T-helper 2 cell treated with Interferon-gamma antibody and Interleukin-4, amounts not matched to agents 100 ng/mL and 5 ng/mL, for 36 hours (primary cell): ENCODE data around the gene DGAT2. TPM values are rescaled to one million over a fixed set of nuclear protein-coding genes. Genes with fewer than 3 reads are reported as not detected.

ENCODE experiments used
- intact Hi-C: fragments of 100-400 bp; cut with micrococcal nuclease; formaldehyde crosslinking; loops from one replicate; pipeline ENCODE4 v1.15.1; 2023
- total RNA-seq: library from RNA; stranded (reverse); gene quantifications from 2 replicates; pipeline ENCODE4 v1.2.3, GENCODE V29; 2022

The DGAT2 gene
- total RNA-seq, 1 donor from 2014 or later = 1.9 TPM

- intact Hi-C loops = no loop called here
These were observed 29.2 kb downstream of the DGAT2 start for GRCh38 chr11:75797792-75798191.

GRCh38 chr11:75800136-75800675 lies 31.6 kb downstream of the DGAT2 start:
- intact Hi-C loops = loop anchor here (5.0 to 10.0 kb wide), 4 partner anchors 33 to 517 kb away; partner anchors contain the start of gene DGAT2

DNA sequence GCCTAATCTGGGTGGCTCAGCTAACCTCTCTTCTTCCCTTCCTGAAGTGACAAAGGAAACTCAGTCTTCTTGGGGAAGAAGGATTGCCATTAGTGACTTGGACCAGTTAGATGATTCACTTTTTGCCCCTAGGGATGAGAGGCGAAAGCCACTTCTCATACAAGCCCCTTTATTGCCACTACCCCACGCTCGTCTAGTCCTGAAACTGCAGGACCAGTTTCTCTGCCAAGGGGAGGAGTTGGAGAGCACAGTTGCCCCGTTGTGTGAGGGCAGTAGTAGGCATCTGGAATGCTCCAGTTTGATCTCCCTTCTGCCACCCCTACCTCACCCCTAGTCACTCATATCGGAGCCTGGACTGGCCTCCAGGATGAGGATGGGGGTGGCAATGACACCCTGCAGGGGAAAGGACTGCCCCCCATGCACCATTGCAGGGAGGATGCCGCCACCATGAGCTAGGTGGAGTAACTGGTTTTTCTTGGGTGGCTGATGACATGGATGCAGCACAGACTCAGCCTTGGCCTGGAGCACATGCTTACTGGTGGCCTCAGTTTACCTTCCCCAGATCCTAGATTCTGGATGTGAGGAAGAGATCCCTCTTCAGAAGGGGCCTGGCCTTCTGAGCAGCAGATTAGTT lies 32.3 kb downstream of the DGAT2 start:
- intact Hi-C loops = loop anchor here (5.0 to 10.0 kb wide), 4 partner anchors 34 to 516 kb away; partner anchors contain the start of gene DGAT2

- intact Hi-C loops = loop anchor here (5.0 to 10.0 kb wide), 4 partner anchors 34 to 516 kb away; partner anchors contain the start of gene DGAT2
These were observed 32.9 kb downstream of the DGAT2 start for GRCh38 chr11:75801362-75802020.

GRCh38 chr11:75802021-75802912 lies 33.7 kb downstream of the DGAT2 start:
- intact Hi-C loops = loop anchor here (5.0 to 10.0 kb wide), 4 partner anchors 35 to 515 kb away; partner anchors contain the start of gene DGAT2

- intact Hi-C loops = loop anchor here (1.0 to 10.0 kb wide), 6 partner anchors 11 to 514 kb away; partner anchors contain the start of gene DGAT2
These were observed 34.6 kb downstream of the DGAT2 start for GRCh38 chr11:75802913-75803820.

DNA sequence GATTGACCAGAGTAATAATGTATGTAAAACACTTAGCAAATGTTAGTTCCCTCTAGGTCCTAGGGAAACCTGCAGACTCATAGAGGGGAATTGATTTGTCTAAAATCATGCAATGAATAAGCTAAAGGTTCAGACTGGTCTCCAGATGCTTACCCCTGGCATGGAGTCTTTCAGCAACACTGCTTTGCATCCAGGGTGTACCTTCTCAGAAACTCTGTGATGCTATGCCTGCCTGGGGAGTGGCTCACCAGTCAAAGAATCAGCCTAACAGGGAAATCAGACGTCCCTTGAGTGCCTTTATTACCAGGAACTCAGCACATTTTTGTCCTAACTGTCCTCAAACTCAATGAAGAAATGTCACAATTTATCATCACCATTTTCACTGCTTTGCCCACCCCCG lies 40.5 kb downstream of the DGAT2 start:
- intact Hi-C loops = loop anchor here (10.0 kb wide), 1 partner anchor 84 kb away; no protein-coding TSS in a partner anchor

GRCh38 chr11:75809991-75810390 lies 41.4 kb downstream of the DGAT2 start:
- intact Hi-C loops = loop anchor here (10.0 kb wide), 3 partner anchors 85 to 865 kb away; partner anchors contain the start of genes EMSY, SPCS2 and XRRA1

GRCh38 chr11:75810637-75811390 lies 42.2 kb downstream of the DGAT2 start:
- intact Hi-C loops = loop anchor here (10.0 kb wide), 2 partner anchors 634 to 866 kb away; partner anchors contain the start of genes EMSY, SPCS2 and XRRA1

DNA sequence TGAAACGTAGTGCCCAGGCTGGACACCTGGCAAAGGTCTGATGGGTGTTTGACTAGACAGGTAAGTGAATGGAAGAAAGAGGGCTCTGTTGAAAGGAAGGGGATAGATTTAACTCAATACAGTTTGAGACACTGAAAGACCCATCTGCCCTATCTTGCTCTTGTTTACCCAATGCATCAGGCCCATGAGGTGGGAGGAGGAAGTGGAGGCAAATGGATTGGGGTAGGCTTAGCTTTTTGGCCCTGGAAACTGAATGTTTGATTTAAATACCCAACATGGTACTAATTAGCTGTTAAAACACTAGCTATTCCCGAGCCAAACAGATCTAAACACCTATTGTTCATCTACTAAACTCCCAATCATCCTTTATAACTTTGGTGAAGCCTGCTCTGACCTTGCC lies 42.9 kb downstream of the DGAT2 start:
- intact Hi-C loops = loop anchor here (10.0 kb wide), 2 partner anchors 633 to 867 kb away; partner anchors contain the start of genes EMSY, SPCS2 and XRRA1

DNA sequence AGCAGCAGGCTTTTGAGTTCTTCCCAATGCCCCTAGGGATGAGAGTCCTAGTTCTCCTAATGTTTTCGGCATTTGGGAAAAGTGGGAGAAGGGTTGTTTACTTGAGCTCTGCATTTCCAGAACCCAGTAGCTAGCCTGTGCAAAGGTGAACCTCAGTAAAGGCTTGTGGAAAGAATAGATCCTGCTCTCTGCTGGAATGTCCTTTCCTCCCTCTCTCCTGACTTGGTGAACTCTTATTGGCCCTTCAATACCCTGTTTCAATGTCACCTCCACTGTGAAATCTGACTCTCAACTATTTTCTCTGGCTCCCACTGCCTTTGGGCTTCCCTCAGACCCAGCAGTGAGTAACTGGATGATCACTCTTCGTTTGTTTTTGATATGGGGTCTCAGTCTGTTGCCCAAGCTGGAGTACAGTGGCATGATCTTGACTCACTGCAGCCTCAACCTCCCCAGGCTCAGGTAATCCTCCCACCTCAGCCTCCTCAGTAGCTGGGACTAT lies 44.0 kb downstream of the DGAT2 start:
- intact Hi-C loops = loop anchor here (10.0 kb wide), 2 partner anchors 632 to 868 kb away; partner anchors contain the start of genes EMSY, SPCS2 and XRRA1

- intact Hi-C loops = loop anchor here (10.0 kb wide), 2 partner anchors 632 to 868 kb away; partner anchors contain the start of genes EMSY, SPCS2 and XRRA1
These were observed 44.5 kb downstream of the DGAT2 start for GRCh38 chr11:75813124-75813523.

DNA sequence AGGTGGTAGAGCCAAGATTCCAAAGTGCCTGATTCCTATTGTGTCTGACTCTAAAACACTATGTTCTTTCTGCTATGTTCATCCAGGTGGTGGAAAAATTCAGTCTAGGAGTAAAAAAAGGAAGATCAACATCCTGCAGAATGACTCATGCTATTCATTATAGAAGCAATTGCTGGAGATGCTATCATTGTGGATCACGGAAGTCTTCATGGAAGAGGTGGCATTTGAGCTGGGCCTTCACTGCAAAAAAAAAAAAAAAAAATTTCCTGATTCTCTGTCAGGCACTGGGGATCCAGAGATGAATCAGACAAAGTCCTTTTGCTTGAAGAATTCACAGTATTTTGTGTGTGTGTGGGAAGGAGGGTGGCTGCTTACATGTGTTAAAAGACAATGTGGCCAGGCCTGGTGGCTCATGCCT lies 45.1 kb downstream of the DGAT2 start:
- intact Hi-C loops = loop anchor here (1.0 to 10.0 kb wide), 6 partner anchors 10 to 869 kb away; partner anchors contain the start of genes DGAT2, EMSY, GVQW3 and SERPINH1

- intact Hi-C loops = loop anchor here (1.0 to 10.0 kb wide), 6 partner anchors 11 to 870 kb away; partner anchors contain the start of genes DGAT2, EMSY, GVQW3 and SERPINH1
These were observed 45.7 kb downstream of the DGAT2 start for GRCh38 chr11:75814363-75814676.

GRCh38 chr11:75814677-75815344 lies 46.2 kb downstream of the DGAT2 start, which contains the start of gene UVRAG:
TSS of gene UVRAG (plus strand) at chr11:75815210. CDS start at chr11:75815408, 198 bp downstream.
- intact Hi-C loops = loop anchor here (1.0 to 10.0 kb wide), 7 partner anchors 12 to 870 kb away; partner anchors contain the start of genes DGAT2, EMSY, GVQW3 and SERPINH1

GRCh38 chr11:75815345-75816168 lies 47.0 kb downstream of the DGAT2 start:
- intact Hi-C loops = loop anchor here (1.0 to 10.0 kb wide), 4 partner anchors 420 to 871 kb away; partner anchors contain the start of genes EMSY, GVQW3, SPCS2 and THAP12
